GM21381 (cell line): ENCODE results near the gene SERPINA3.
"Not testable (repeated sequence)": the region's sequence is repeated elsewhere in the genome, so short reads cannot be mapped to it uniquely, and the experiment has no call there.

Source experiments
- ATAC-seq: cut with Tn5 transposase; IDR thresholded peaks from one replicate; pipeline ENCODE4 v1.9.1; 2021; ENCODE audit warnings: mild to moderate bottlenecking, moderate library complexity; ENCODE audit not compliant: unreplicated experiment

Gene SERPINA3

GRCh38 chr14:94631050-94631449, 18.9 kb downstream of the SERPINA3 start:
- ATAC-seq = no peak

- ATAC-seq = no peak
Observed at GRCh38 chr14:94631536-94632304, 19.5 kb downstream of the SERPINA3 start.

GRCh38 chr14:94632305-94632590, 20.1 kb downstream of the SERPINA3 start:
- ATAC-seq = no peak

- ATAC-seq = no peak
Observed at GRCh38 chr14:94633121-94633520, 20.9 kb downstream of the SERPINA3 start.

GRCh38 chr14:94635154-94635553, 23.0 kb downstream of the SERPINA3 start:
- no peak for ATAC-seq

- ATAC-seq = no peak
Observed at GRCh38 chr14:94636744-94637412, 24.7 kb downstream of the SERPINA3 start.

GRCh38 chr14:94637814-94638213, 25.6 kb downstream of the SERPINA3 start:
- ATAC-seq = not testable (repeated sequence)

GRCh38 chr14:94638339-94638738, 26.1 kb downstream of the SERPINA3 start:
- no peak for ATAC-seq

GRCh38 chr14:94638961-94639817, 27.0 kb downstream of the SERPINA3 start:
- no peak for ATAC-seq

GRCh38 chr14:94640721-94641631, 28.8 kb downstream of the SERPINA3 start:
- ATAC-seq = no peak

- no peak for ATAC-seq
Observed at GRCh38 chr14:94641632-94641955, 29.4 kb downstream of the SERPINA3 start.

- ATAC-seq = no peak
Observed at GRCh38 chr14:94643316-94644101, 31.3 kb downstream of the SERPINA3 start.

- no peak for ATAC-seq
Observed at GRCh38 chr14:94644102-94644535, 31.9 kb downstream of the SERPINA3 start.

GRCh38 chr14:94646066-94646465, 33.9 kb downstream of the SERPINA3 start:
- no peak for ATAC-seq

GRCh38 chr14:94646481-94646880, 34.3 kb downstream of the SERPINA3 start:
- ATAC-seq = no peak

- no peak for ATAC-seq
Observed at GRCh38 chr14:94648801-94649200, 36.6 kb downstream of the SERPINA3 start.

- ATAC-seq = no peak
Observed at GRCh38 chr14:94649543-94650443, 37.6 kb downstream of the SERPINA3 start.

- no peak for ATAC-seq
Observed at GRCh38 chr14:94650444-94650775, 38.2 kb downstream of the SERPINA3 start.
